PC-3 (cell line): ENCODE measurements around the gene PSORS1C2. TPM values are rescaled to one million over a fixed set of nuclear protein-coding genes. Genes with fewer than 3 reads are reported as not detected.

Experiments
- ATAC-seq: fragments of 200-7000 bp; cut with Tn5 transposase; 2 replicates; pipeline ENCODE4 v1.9.1; 2020; ENCODE audit warnings: mild to moderate bottlenecking, moderate library complexity
- BruUV-seq: library from RNA; stranded (reverse); fragments of 400-500 nt; replicated peaks from 2 replicates; lab custom pipeline; 2021; lab: Mats Ljungman, UMichigan
- CTCF ChIA-PET: fragments of 300-600 bp; sonication (Branson Sonifier 250); formaldehyde crosslinking; loops from one replicate; lab custom pipeline; 2022; ENCODE audit warnings: antibody characterized with exemption; lab: Charles Lee
- POLR2A ChIA-PET: fragments of 300-600 bp; sonication (Branson Sonifier 250); formaldehyde crosslinking; loops from one replicate; lab custom pipeline; 2022; ENCODE audit warnings: antibody characterized with exemption; ENCODE audit not compliant: unreplicated experiment; lab: Charles Lee
- DNase-seq: peaks from one replicate; pipeline ENCODE4 v3.0.0-alpha.2; 2015
- H2AFZ ChIP-seq: fragments of 300-600 bp; sonication (generic); 2 replicates; pipeline ENCODE4 v1.6.0; 2016; ENCODE audit warnings: antibody characterized with exemption, low read length
- H3F3A ChIP-seq: fragments of 300-600 bp; sonication (generic); one replicate; pipeline ENCODE4 v1.6.0; 2017; ENCODE audit warnings: antibody characterized with exemption, low read length, control low read depth, mild to moderate bottlenecking; ENCODE audit not compliant: unreplicated experiment
- H3K27ac ChIP-seq: fragments of 300-600 bp; sonication (generic); 2 replicates; pipeline ENCODE4 v1.5.1; 2016; ENCODE audit warnings: mild to moderate bottlenecking, low read length
- H3K27me3 ChIP-seq: fragments of 300-600 bp; sonication (generic); 2 replicates; pipeline ENCODE4 v1.6.1; 2016; ENCODE audit warnings: low read length, mixed read lengths
- H3K36me3 ChIP-seq: fragments of 300-600 bp; sonication (generic); 2 replicates; pipeline ENCODE4 v1.6.1; 2016; ENCODE audit warnings: low read depth, mixed run types, low read length, mixed read lengths
- H3K4me1 ChIP-seq: fragments of 300-600 bp; sonication (generic); 2 replicates; pipeline ENCODE4 v1.5.1; 2016; ENCODE audit warnings: low read length; ENCODE audit not compliant: insufficient read depth
- H3K4me2 ChIP-seq: fragments of 300-600 bp; sonication (generic); 2 replicates; pipeline ENCODE4 v1.6.0; 2016; ENCODE audit warnings: low read length
- H3K4me3 ChIP-seq: fragments of 300-600 bp; sonication (generic); 2 replicates; pipeline ENCODE4 v1.5.1; 2016; ENCODE audit warnings: mild to moderate bottlenecking, low read length, mixed read lengths
- H3K79me2 ChIP-seq: fragments of 300-600 bp; sonication (generic); 2 replicates; pipeline ENCODE4 v1.6.1; 2017; ENCODE audit warnings: low read length, mixed read lengths
- H3K9ac ChIP-seq: fragments of 300-600 bp; sonication (generic); 2 replicates; pipeline ENCODE4 v1.6.0; 2016; ENCODE audit warnings: mild to moderate bottlenecking, low read length
- H3K9me2 ChIP-seq: fragments of 300-600 bp; sonication (generic); replicated peaks from 2 replicates; pipeline ENCODE4 v1.6.1; 2016; ENCODE audit warnings: mixed run types, low read length, mixed read lengths
- H3K9me3 ChIP-seq: fragments of 300-600 bp; sonication (generic); 2 replicates; pipeline ENCODE4 v1.6.1; 2016; ENCODE audit warnings: low read length, mixed read lengths
- H4K20me1 ChIP-seq: fragments of 300-600 bp; sonication (generic); 2 replicates; pipeline ENCODE4 v1.6.1; 2016; ENCODE audit warnings: low read length, mixed read lengths
- CTCF ChIP-seq: fragments of 300-600 bp; sonication (generic); conservative IDR thresholded peaks from 2 replicates; pipeline ENCODE4 v1.5.1; 2017; ENCODE audit warnings: antibody characterized with exemption, low read depth, mild to moderate bottlenecking, low read length
- EZH2 ChIP-seq: fragments of 300-600 bp; sonication (generic); IDR thresholded peaks from one replicate; pipeline ENCODE4 v1.6.1; 2017; ENCODE audit warnings: antibody characterized with exemption, mild to moderate bottlenecking, low read length; ENCODE audit not compliant: unreplicated experiment
- EZH2phosphoT487 ChIP-seq: fragments of 300-600 bp; sonication (generic); IDR thresholded peaks from 2 replicates; pipeline ENCODE4 v1.6.1; 2018; ENCODE audit warnings: mild to moderate bottlenecking, antibody characterized with exemption, low read length, borderline replicate concordance
- intact Hi-C: fragments of 100-400 bp; cut with micrococcal nuclease; formaldehyde crosslinking; loops from 2 replicates; pipeline ENCODE4 v1.9.0; 2023
- total RNA-seq: library from RNA; depleted of rRNA; stranded (reverse); fragments of >200 nt; gene quantifications from 2 replicates; pipeline ENCODE4 v1.2.3, GENCODE V29; 2014

The PSORS1C2 gene
- total RNA-seq, 1 experiment from 2014 or later: not detected

GRCh38 chr6:31129130-31129529 is 9.7 kb downstream of the PSORS1C2 start:
- Histone ChIP-seq H3K27ac (no peak overlapping the region), H3K4me2 (no peak overlapping the region), H3K4me1 (peaks cover 33% of the 10 kb centered on the region), H3K79me2 (no peaks in the 10 kb centered on the region), H3K27me3 (no peaks in the 10 kb centered on the region), H3K9me3 (no peaks in the 10 kb centered on the region), H4K20me1 (no peaks in the 10 kb centered on the region), H3K9me2 (no peaks in the 10 kb centered on the region), H3K9ac (no peak overlapping the region), H3F3A (no peaks in the 10 kb centered on the region), H3K36me3 (no peaks in the 10 kb centered on the region), H2AFZ (no peak overlapping the region), H3K4me3 (no peak overlapping the region)
- no TSS peak for BruUV-seq
- intact Hi-C loops: loop anchor here (2.0 kb wide), 1 partner anchor 42 kb away; no protein-coding TSS in a partner anchor
- ChIA-PET CTCF (interaction anchor here (0.5 to 0.6 kb wide), 2 partner anchors 8 to 192 kb away, joined by 3 to 6 read pairs; no protein-coding TSS in a partner anchor), POLR2A (no interaction called here)
- peak; percentile 64 for DNase-seq
- no peak for ATAC-seq
- no peak for TF ChIP-seq CTCF
- no peak for TF ChIP-seq EZH2
- TF ChIP-seq EZH2phosphoT487: no peak

- Histone ChIP-seq H3F3A (no peaks in the 10 kb centered on the region), H3K27ac (no peak overlapping the region), H3K9ac (no peak overlapping the region), H3K36me3 (no peaks in the 10 kb centered on the region), H4K20me1 (no peaks in the 10 kb centered on the region), H3K9me3 (no peaks in the 10 kb centered on the region), H3K27me3 (no peaks in the 10 kb centered on the region), H3K9me2 (no peaks in the 10 kb centered on the region), H3K4me1 (peaks cover 34% of the 10 kb centered on the region), H3K79me2 (no peaks in the 10 kb centered on the region), H2AFZ (no peak overlapping the region), H3K4me2 (no peak overlapping the region), H3K4me3 (no peak overlapping the region)
- intact Hi-C loops: loop anchor here (2.0 kb wide), 1 partner anchor 41 kb away; no protein-coding TSS in a partner anchor
- POLR2A ChIA-PET: no interaction called here
- TF ChIP-seq EZH2: no peak
- TF ChIP-seq CTCF: peak; percentile 83
- TF ChIP-seq EZH2phosphoT487: no peak
- BruUV-seq: no TSS peak
- ATAC-seq: peak; percentile 40
- CTCF ChIA-PET: no interaction called here
- DNase-seq: peak; percentile 85
Measured at GRCh38 chr6:31128093-31128676, 10.7 kb downstream of the PSORS1C2 start.
